ENCODE data around the gene GFER. TPM values are rescaled to one million over a fixed set of nuclear protein-coding genes. Genes with fewer than 3 reads are reported as not detected.

Gene GFER
- total and polyA plus RNA-seq, 10 of the 15 experiments (the other 5 are each of a cell fraction or from before 2014, with no cell fraction given), result 2.4 to 57.7 (median 31.3) TPM

DNA sequence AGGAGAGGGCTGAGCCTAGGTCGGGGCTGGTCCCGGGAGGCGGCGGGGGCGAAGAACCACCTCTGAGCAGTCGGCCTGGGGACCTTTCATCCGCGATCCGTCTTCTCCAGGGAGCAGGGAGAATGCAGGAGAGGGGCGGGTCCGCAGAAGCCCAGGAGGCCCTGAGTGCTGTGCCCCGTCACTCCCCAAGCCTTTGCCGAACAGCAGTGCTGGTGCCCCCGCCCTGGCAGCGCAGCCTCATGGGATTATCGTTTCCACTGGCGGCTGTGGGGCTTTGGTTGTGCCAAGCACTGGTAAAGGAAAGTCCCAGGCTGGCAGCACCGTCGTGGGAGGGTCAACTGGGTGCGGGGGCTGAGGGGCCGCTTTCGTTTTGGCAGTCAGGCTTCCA is 11.5 kb upstream of the GFER start:
- Histone ChIP-seq H3K79me2 (ENCODE audit: control insufficient read depth, insufficient read depth, low read length) (peaks cover 24% of the 10 kb centered on the region), H3K27me3 (replicated peaks in 1 of 2; ENCODE audit: control insufficient read depth in 2 of 2, insufficient read depth in 2 of 2, low read length in 1 of 2) (no peaks in the 10 kb centered on the region), H3K4me2 (ENCODE audit: control insufficient read depth, insufficient read depth) (peak overlapping the region; percentile 95), H3K4me1 (ENCODE audit: control insufficient read depth, insufficient read depth, low read length) (peaks cover 12% of the 10 kb centered on the region), H3K4me3 (peak overlapping the region; percentile 93), H2AFZ (ENCODE audit: control insufficient read depth, low read depth, low read length) (no peak overlapping the region), H4K20me1 (ENCODE audit: control insufficient read depth, insufficient read depth) (no peaks in the 10 kb centered on the region), H3K36me3 (ENCODE audit: control insufficient read depth in 2 of 2, insufficient read depth in 2 of 2, low read length in 1 of 2) (peaks cover 0 to 27% of the 10 kb centered on the region in 2 experiments; a peak in 3 of 4 replicates), H3K27ac (ENCODE audit: control insufficient read depth, insufficient read depth) (peak overlapping the region; percentile 89), H3K9ac (ENCODE audit: control insufficient read depth, insufficient read depth, low read length) (peak overlapping the region; percentile 87), H3K9me3 (replicated peaks; ENCODE audit: control insufficient read depth, insufficient read depth, low read length) (no peaks in the 10 kb centered on the region)
- in situ Hi-C loops (cut with MboI), result no loop called here
- intact Hi-C loops (cut with micrococcal nuclease; ENCODE audit: unreplicated experiment), result no loop called here
- SMC1A ChIA-PET (ENCODE audit: uncharacterized antibody, unreplicated experiment), result interaction anchor here (1.3 kb wide), 1 partner anchor 12 kb away, joined by 7 read pairs; no protein-coding TSS in a partner anchor
- ATAC-seq (peak; percentile 17), FAIRE-seq (no peak), DNase-seq (ENCODE audit: low read depth, low spot score) (no peak)
- TSS peak; percentile 61 for BruUV-seq (replicated peaks)
- CTCF ChIA-PET, result interaction anchor here (1.3 kb wide), 1 partner anchor 32 kb away, joined by 6 read pairs; no protein-coding TSS in a partner anchor
- WGBS (ENCODE audit: insufficient coverage, insufficient replicate concordance, low lambda C conversion rate, missing lambda C conversion rate), result under 1% methylated on average over 22 of the region's 22 CpGs
- no peak for TF ChIP-seq CHD2 (IDR thresholded peaks at IDR 0.05; ENCODE audit: borderline replicate concordance, low read depth, low read length)
- TF ChIP-seq, protein P1, sequence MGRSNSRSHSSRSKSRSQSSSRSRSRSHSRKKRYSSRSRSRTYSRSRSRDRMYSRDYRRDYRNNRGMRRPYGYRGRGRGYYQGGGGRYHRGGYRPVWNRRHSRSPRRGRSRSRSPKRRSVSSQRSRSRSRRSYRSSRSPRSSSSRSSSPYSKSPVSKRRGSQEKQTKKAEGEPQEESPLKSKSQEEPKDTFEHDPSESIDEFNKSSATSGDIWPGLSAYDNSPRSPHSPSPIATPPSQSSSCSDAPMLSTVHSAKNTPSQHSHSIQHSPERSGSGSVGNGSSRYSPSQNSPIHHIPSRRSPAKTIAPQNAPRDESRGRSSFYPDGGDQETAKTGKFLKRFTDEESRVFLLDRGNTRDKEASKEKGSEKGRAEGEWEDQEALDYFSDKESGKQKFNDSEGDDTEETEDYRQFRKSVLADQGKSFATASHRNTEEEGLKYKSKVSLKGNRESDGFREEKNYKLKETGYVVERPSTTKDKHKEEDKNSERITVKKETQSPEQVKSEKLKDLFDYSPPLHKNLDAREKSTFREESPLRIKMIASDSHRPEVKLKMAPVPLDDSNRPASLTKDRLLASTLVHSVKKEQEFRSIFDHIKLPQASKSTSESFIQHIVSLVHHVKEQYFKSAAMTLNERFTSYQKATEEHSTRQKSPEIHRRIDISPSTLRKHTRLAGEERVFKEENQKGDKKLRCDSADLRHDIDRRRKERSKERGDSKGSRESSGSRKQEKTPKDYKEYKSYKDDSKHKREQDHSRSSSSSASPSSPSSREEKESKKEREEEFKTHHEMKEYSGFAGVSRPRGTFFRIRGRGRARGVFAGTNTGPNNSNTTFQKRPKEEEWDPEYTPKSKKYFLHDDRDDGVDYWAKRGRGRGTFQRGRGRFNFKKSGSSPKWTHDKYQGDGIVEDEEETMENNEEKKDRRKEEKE (IDR thresholded peaks at IDR 0.05), result no peak
- no peak for TF ChIP-seq CBX5 (IDR thresholded peaks at IDR 0.05; ENCODE audit: low read depth)
- TF ChIP-seq, protein P2, sequence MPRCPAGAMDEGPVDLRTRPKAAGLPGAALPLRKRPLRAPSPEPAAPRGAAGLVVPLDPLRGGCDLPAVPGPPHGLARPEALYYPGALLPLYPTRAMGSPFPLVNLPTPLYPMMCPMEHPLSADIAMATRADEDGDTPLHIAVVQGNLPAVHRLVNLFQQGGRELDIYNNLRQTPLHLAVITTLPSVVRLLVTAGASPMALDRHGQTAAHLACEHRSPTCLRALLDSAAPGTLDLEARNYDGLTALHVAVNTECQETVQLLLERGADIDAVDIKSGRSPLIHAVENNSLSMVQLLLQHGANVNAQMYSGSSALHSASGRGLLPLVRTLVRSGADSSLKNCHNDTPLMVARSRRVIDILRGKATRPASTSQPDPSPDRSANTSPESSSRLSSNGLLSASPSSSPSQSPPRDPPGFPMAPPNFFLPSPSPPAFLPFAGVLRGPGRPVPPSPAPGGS (IDR thresholded peaks at IDR 0.05; ENCODE audit: borderline replicate concordance, insufficient read depth, low read depth, low read length, poor library complexity, severe bottlenecking), result no peak
- TF ChIP-seq MYC (IDR thresholded peaks at IDR 0.05; ENCODE audit: insufficient read depth, insufficient read length, insufficient replicate concordance, low read length, severe bottlenecking), result no peak
- TF ChIP-seq CEBPB (IDR thresholded peaks at IDR 0.05; ENCODE audit: borderline replicate concordance in 1 of 2, low read depth in 2 of 2, low read length in 2 of 2), result no peak
- no peak for TF ChIP-seq ZBED1 (IDR thresholded peaks at IDR 0.05; ENCODE audit: borderline replicate concordance)
- no peak for TF ChIP-seq GATAD2B (conservative IDR thresholded peaks at IDR 0.05; ENCODE audit: low read depth)
- TF ChIP-seq ZNF384 (IDR thresholded peaks at IDR 0.05; ENCODE audit: borderline replicate concordance, low read depth, low read length), result no peak
- TF ChIP-seq EZH2 (IDR thresholded peaks at IDR 0.05; ENCODE audit: borderline replicate concordance, control insufficient read depth, low read depth, low read length), result no peak
- no peak for TF ChIP-seq MYB (IDR thresholded peaks at IDR 0.05; ENCODE audit: borderline replicate concordance, low read depth, low read length)
- no peak for TF ChIP-seq YBX1 (IDR thresholded peaks at IDR 0.05)
- TF ChIP-seq, protein P3, sequence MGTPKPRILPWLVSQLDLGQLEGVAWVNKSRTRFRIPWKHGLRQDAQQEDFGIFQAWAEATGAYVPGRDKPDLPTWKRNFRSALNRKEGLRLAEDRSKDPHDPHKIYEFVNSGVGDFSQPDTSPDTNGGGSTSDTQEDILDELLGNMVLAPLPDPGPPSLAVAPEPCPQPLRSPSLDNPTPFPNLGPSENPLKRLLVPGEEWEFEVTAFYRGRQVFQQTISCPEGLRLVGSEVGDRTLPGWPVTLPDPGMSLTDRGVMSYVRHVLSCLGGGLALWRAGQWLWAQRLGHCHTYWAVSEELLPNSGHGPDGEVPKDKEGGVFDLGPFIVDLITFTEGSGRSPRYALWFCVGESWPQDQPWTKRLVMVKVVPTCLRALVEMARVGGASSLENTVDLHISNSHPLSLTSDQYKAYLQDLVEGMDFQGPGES (IDR thresholded peaks at IDR 0.05), result no peak
- RAD21 ChIA-PET (ENCODE audit: unreplicated experiment), result interaction anchor here (1.3 kb wide), 1 partner anchor 9 kb away, joined by 6 read pairs; the partner anchor contains the start of gene NOXO1
- POLR2A ChIA-PET, result interaction anchor here (0.6 to 2.5 kb wide), 6 partner anchors 9 to 182 kb away, joined by 3 to 21 read pairs (median 6); partner anchors contain the start of genes GFER, NOXO1, NTHL1 and TSC2
